ENCODE measurements around the gene POLR1A.

DNA sequence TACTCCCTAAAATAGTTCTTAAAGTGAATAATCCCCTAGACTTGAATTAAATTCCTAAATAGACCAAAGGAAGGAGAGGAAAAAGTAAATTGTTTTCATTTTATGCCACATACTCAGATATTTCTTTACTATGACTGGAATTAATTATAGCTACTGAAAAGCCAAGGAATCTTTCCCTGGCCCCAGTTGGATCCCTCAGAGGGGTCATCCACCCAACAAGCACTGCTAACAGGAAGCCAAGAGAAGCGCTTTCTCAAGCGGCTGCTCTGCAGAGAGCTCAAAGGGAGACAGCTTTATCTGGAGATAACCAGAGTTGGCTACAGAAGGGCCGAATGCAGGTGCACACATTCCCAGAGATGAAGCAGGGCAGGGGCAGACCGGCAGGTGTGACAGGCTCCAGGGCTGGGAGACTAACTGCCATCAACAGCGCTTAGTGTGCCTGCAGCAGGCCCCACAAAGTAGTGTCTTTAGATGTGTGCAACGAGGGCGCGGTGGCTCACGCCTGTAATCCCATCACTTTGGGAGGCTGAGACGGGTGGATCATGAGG, 51.1 kb downstream of the POLR1A start:
- TF ChIP-seq POLR2A (IDR thresholded peaks at IDR 0.05): no peak
- TF ChIP-seq CTCF (IDR thresholded peaks at IDR 0.05 in 4 of 5, conservative IDR thresholded peaks at IDR 0.05 in 1 of 5): no peak

Data from gastrocnemius medialis (tissue), 4 donors.